Measurements from ENCODE around the gene EMC7. TPM values are rescaled to one million over a fixed set of nuclear protein-coding genes. Genes with fewer than 3 reads are reported as not detected.

EMC7 gene
- total and polyA plus RNA-seq, 2 of the 13 experiments (the other 11 are each of a cell fraction or from before 2014, with no cell fraction given), result 46.8 to 113 TPM

DNA sequence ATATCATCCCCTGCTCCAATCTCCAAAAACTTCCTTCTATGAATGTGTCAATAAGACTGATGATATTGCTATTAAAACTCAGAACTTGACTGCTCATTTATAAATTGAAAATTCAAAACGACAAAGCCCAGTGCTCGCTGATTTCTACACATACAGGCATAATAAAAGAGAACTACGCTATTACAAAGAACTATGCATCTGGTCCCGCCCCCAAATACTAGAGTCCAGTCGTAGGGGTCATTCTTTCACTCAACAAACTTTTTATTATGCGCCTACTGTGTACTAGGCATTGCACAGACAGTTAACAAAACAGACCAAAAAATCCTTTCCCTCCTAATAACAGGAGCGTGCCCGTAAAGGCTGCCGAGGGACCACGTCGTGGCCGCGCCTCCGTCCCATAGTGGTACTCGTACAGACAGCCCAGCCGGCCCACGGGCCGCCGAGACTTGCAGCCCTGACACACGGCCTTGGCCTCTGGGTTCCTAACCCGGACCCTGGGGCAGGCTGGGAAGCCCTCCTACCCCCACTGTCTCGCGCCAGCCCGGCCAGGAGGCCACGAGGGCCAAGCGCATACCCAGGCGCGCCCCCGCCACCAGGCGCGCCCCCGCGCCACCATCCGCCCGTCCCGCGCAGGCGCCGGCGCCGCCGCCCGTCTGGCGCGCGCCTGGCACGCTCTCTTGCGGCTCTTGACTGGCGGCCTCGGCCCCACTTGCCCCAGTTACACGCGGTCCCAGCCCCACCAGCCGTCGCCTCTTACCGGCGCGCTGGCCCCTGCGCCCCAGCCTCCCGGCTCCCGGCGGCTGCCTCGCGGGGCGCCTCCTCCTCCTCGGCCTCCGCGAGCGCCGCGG lies 63.4 kb downstream of the EMC7 start (continued):
- TF ChIP-seq GZF1 (CRISPR knock-in tag; IDR thresholded peaks at IDR 0.05) (no peak), ZBTB8A (CRISPR knock-in tag; IDR thresholded peaks at IDR 0.05; ENCODE audit: borderline replicate concordance, low read depth) (no peak), ZNF891 (CRISPR knock-in tag; IDR thresholded peaks at IDR 0.05) (peak; percentile 74; the same call in 1 of the 2 replicates), ZNF34 (CRISPR knock-in tag; IDR thresholded peaks at IDR 0.05; ENCODE audit: borderline replicate concordance) (no peak), ZFP62 (CRISPR knock-in tag; IDR thresholded peaks at IDR 0.05) (no peak), KLF9 (CRISPR knock-in tag; IDR thresholded peaks at IDR 0.05; ENCODE audit: low read depth) (no peak), ZNF232 (CRISPR knock-in tag; IDR thresholded peaks at IDR 0.05; ENCODE audit: borderline replicate concordance) (no peak), PRPF4 (IDR thresholded peaks at IDR 0.05; ENCODE audit: low read depth, low read length, poor library complexity, severe bottlenecking) (no peak), BORCS8-MEF2B (CRISPR knock-in tag; IDR thresholded peaks at IDR 0.05) (peak; percentile 76), ZNF431 (CRISPR knock-in tag; IDR thresholded peaks at IDR 0.05; ENCODE audit: borderline replicate concordance, low read depth) (no peak), LCORL (IDR thresholded peaks at IDR 0.05) (no peak), LCORL (CRISPR knock-in tag; IDR thresholded peaks at IDR 0.05) (no peak), SP140L (CRISPR knock-in tag; IDR thresholded peaks at IDR 0.05; ENCODE audit: borderline replicate concordance) (no peak), ZNF556 (CRISPR knock-in tag; IDR thresholded peaks at IDR 0.05; ENCODE audit: borderline replicate concordance) (no peak), ZNF816 (CRISPR knock-in tag; IDR thresholded peaks at IDR 0.05; ENCODE audit: borderline replicate concordance) (0 out of 2 replicates have a peak, but pooled peaks have one; percentile 33), RFXANK (CRISPR knock-in tag; IDR thresholded peaks at IDR 0.05) (no peak), ZNF383 (CRISPR knock-in tag; IDR thresholded peaks at IDR 0.05; ENCODE audit: borderline replicate concordance) (no peak), SSRP1 (CRISPR knock-in tag; IDR thresholded peaks at IDR 0.05) (no peak), EZH2 (conservative IDR thresholded peaks at IDR 0.05; ENCODE audit: low read depth, low read length) (no peak), HOXA9 (CRISPR knock-in tag; IDR thresholded peaks at IDR 0.05; ENCODE audit: borderline replicate concordance) (no peak)
- TF ChIP-seq, protein P1, sequence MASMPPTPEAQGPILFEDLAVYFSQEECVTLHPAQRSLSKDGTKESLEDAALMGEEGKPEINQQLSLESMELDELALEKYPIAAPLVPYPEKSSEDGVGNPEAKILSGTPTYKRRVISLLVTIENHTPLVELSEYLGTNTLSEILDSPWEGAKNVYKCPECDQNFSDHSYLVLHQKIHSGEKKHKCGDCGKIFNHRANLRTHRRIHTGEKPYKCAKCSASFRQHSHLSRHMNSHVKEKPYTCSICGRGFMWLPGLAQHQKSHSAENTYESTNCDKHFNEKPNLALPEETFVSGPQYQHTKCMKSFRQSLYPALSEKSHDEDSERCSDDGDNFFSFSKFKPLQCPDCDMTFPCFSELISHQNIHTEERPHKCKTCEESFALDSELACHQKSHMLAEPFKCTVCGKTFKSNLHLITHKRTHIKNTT (CRISPR knock-in tag; IDR thresholded peaks at IDR 0.05), result no peak
- TF ChIP-seq, protein P2, sequence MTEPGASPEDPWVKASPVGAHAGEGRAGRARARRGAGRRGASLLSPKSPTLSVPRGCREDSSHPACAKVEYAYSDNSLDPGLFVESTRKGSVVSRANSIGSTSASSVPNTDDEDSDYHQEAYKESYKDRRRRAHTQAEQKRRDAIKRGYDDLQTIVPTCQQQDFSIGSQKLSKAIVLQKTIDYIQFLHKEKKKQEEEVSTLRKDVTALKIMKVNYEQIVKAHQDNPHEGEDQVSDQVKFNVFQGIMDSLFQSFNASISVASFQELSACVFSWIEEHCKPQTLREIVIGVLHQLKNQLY (CRISPR knock-in tag; IDR thresholded peaks at IDR 0.05), result no peak
- TF ChIP-seq, protein P3, sequence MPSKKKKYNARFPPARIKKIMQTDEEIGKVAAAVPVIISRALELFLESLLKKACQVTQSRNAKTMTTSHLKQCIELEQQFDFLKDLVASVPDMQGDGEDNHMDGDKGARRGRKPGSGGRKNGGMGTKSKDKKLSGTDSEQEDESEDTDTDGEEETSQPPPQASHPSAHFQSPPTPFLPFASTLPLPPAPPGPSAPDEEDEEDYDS (CRISPR knock-in tag; IDR thresholded peaks at IDR 0.05), result no peak
- TF ChIP-seq, protein P4, sequence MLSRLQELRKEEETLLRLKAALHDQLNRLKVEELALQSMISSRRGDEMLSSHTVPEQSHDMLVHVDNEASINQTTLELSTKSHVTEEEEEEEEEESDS (CRISPR knock-in tag; IDR thresholded peaks at IDR 0.05; ENCODE audit: borderline replicate concordance), result no peak
- TF ChIP-seq, protein P5, sequence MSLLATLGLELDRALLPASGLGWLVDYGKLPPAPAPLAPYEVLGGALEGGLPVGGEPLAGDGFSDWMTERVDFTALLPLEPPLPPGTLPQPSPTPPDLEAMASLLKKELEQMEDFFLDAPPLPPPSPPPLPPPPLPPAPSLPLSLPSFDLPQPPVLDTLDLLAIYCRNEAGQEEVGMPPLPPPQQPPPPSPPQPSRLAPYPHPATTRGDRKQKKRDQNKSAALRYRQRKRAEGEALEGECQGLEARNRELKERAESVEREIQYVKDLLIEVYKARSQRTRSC (CRISPR knock-in tag; IDR thresholded peaks at IDR 0.05; ENCODE audit: low read depth), result no peak

All from HepG2 (cell line).